ENCODE results near the gene NUP98. TPM values are rescaled to one million over a fixed set of nuclear protein-coding genes. Genes with fewer than 3 reads are reported as not detected.

Gene NUP98
- total RNA-seq, 6 experiments from 2014 or later = 29.7 to 69.0 (median 34.3) TPM

- DNase-seq (no peak), ATAC-seq (peak; percentile 47 to 82 (median 52))
- WGBS (ENCODE audit: insufficient coverage, low coverage, low lambda C conversion rate, missing lambda C conversion rate) = 53% methylated on average over 11 of the region's 11 CpGs
- H3K27ac ChIP-seq = peak overlapping the region in 1 of 3 donors; percentile 34
- H3K4me3 ChIP-seq = no peak overlapping the region
- no peak for TF ChIP-seq POLR2A (IDR thresholded peaks at IDR 0.05)
- TF ChIP-seq, protein P1, sequence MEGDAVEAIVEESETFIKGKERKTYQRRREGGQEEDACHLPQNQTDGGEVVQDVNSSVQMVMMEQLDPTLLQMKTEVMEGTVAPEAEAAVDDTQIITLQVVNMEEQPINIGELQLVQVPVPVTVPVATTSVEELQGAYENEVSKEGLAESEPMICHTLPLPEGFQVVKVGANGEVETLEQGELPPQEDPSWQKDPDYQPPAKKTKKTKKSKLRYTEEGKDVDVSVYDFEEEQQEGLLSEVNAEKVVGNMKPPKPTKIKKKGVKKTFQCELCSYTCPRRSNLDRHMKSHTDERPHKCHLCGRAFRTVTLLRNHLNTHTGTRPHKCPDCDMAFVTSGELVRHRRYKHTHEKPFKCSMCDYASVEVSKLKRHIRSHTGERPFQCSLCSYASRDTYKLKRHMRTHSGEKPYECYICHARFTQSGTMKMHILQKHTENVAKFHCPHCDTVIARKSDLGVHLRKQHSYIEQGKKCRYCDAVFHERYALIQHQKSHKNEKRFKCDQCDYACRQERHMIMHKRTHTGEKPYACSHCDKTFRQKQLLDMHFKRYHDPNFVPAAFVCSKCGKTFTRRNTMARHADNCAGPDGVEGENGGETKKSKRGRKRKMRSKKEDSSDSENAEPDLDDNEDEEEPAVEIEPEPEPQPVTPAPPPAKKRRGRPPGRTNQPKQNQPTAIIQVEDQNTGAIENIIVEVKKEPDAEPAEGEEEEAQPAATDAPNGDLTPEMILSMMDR (IDR thresholded peaks at IDR 0.05) = no peak
- no peaks in the 10 kb centered on the region for H3K9me3 ChIP-seq
- peaks cover 0 to 20% (median 5%) of the 10 kb centered on the region in 4 donors for H3K4me1 ChIP-seq
- no peaks in the 10 kb centered on the region for H3K27me3 ChIP-seq
- peaks cover 0 to 36% (median 10%) of the 10 kb centered on the region in 4 donors for H3K36me3 ChIP-seq
- intact Hi-C loops (cut with DNase I) = no loop called here
Measured at GRCh38 chr11:3737386-3737933, 59.9 kb downstream of the NUP98 start.

DNA sequence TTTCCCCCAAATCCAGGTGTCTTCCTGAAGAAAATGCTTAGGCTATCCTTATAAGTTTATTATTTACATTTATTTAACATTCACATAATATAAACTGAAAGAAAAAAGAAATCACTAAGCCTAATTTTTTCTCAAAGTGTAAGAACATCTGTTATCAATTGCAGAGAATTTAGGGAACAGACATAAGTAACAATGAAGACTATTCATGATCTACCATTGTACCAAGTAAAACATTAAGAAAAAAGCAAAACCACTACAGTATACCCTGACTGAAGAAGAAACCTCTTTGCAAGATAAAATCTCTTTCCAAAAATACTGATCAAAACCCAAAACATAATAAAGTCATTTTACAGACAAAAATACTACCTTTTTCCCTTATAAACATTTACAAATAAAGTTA, 60.5 kb downstream of the NUP98 start:
- Histone ChIP-seq H3K4me1 (peaks cover 0 to 26% (median 5%) of the 10 kb centered on the region in 4 donors), H3K27me3 (no peaks in the 10 kb centered on the region), H3K9me3 (no peaks in the 10 kb centered on the region), H3K36me3 (peaks cover 0 to 32% (median 9%) of the 10 kb centered on the region in 4 donors), H3K27ac (no peak overlapping the region), H3K4me3 (no peak overlapping the region)
- TF ChIP-seq POLR2A (IDR thresholded peaks at IDR 0.05) = no peak
- TF ChIP-seq, protein P1 (IDR thresholded peaks at IDR 0.05) = no peak
- no peak for DNase-seq
- no peak for ATAC-seq
- intact Hi-C loops (cut with DNase I) = no loop called here

DNA sequence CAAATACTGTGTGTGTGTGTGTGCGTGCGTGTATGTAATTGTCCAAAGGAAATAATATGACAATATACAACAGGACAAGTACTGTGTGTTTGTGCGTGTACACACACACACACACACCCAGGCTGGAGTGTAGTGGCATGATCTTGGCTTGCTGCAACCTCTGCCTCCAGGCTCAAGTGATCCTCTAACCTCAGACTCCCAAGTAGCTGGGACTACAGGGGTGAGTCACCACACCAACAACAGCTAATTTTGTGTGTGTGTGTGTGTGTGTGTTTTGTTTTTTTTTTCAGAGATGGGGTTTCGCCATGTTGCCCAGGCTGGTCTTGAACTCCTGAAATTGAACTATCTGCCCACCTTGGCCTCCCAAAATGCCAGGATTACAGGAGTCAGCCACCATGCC, 61.5 kb downstream of the NUP98 start:
- no peak for TF ChIP-seq POLR2A (IDR thresholded peaks at IDR 0.05)
- TF ChIP-seq, protein P1 (IDR thresholded peaks at IDR 0.05) = no peak
- H3K27ac ChIP-seq = no peak overlapping the region

GRCh38 chr11:3732671-3733436, 64.5 kb downstream of the NUP98 start:
- H3K27me3 ChIP-seq = no peaks in the 10 kb centered on the region
- WGBS (ENCODE audit: insufficient coverage, low coverage, low lambda C conversion rate, missing lambda C conversion rate) = 50% methylated on average over 6 of the region's 8 CpGs
- peaks cover 0 to 54% (median 14%) of the 10 kb centered on the region in 4 donors for H3K36me3 ChIP-seq
- peak overlapping the region in 1 of 3 donors; percentile 55 for H3K27ac ChIP-seq
- intact Hi-C loops (cut with DNase I) = no loop called here
- TF ChIP-seq, protein P1 (IDR thresholded peaks at IDR 0.05) = no peak
- TF ChIP-seq POLR2A (IDR thresholded peaks at IDR 0.05) = no peak
- peaks cover 0 to 39% (median 1%) of the 10 kb centered on the region in 4 donors for H3K4me1 ChIP-seq
- no peak overlapping the region for H3K4me3 ChIP-seq
- no peak for DNase-seq
- no peaks in the 10 kb centered on the region for H3K9me3 ChIP-seq
- peak in 2 of 4 donors; percentile 29 to 33 for ATAC-seq

More for the DNA sequence above, 61.5 kb downstream of the NUP98 start:
- no peaks in the 10 kb centered on the region for H3K9me3 ChIP-seq
- ATAC-seq = no peak
- intact Hi-C loops (cut with DNase I) = no loop called here
- 82% methylated on average over 2 of the region's 4 CpGs for WGBS (ENCODE audit: insufficient coverage, low coverage, low lambda C conversion rate, missing lambda C conversion rate)
- H3K36me3 ChIP-seq = peaks cover 0 to 40% (median 9%) of the 10 kb centered on the region in 4 donors
- peaks cover 0 to 34% (median 5%) of the 10 kb centered on the region in 4 donors for H3K4me1 ChIP-seq
- no peaks in the 10 kb centered on the region for H3K27me3 ChIP-seq
- H3K4me3 ChIP-seq = no peak overlapping the region
- no peak for DNase-seq

Measured in right lobe of liver (tissue), 6 donors.